SK-N-SH treated with all-trans-retinoic acid at 6 μM for 48 hours (cell line): ENCODE results near the gene PNPLA6.

Experiments
- CREB5 ChIP-seq: fragments of 250-450 bp; sonication (Bioruptor Pico); IDR thresholded peaks from 2 replicates; pipeline ENCODE4 v1.5.1; 2020; ENCODE audit warnings: low read depth, mild to moderate bottlenecking, moderate library complexity
- CSDC2 ChIP-seq: fragments of 250-450 bp; sonication (Bioruptor Pico); IDR thresholded peaks from 2 replicates; pipeline ENCODE4 v1.5.0; 2020; ENCODE audit warnings: mild to moderate bottlenecking, moderate library complexity
- ESRRG ChIP-seq: fragments of 250-450 bp; sonication (Bioruptor Pico); IDR thresholded peaks from 2 replicates; pipeline ENCODE4 v1.6.1; 2021; ENCODE audit warnings: mild to moderate bottlenecking
- ISL1 ChIP-seq: fragments of 250-450 bp; sonication (Bioruptor Pico); IDR thresholded peaks from 2 replicates; pipeline ENCODE4 v2.1.2; 2022; ENCODE audit warnings: mild to moderate bottlenecking, moderate library complexity
- PATZ1 ChIP-seq: fragments of 250-450 bp; sonication (Bioruptor Pico); IDR thresholded peaks from 2 replicates; pipeline ENCODE4 v1.8.0; 2020; ENCODE audit warnings: mild to moderate bottlenecking, moderate library complexity, borderline replicate concordance
- POU6F1 ChIP-seq: fragments of 250-450 bp; sonication (Bioruptor Pico); IDR thresholded peaks from 2 replicates; pipeline ENCODE4 v1.8.0; 2021; ENCODE audit warnings: low read depth, mild to moderate bottlenecking, moderate library complexity, borderline replicate concordance
- PPARA ChIP-seq: fragments of 250-450 bp; sonication (Bioruptor Pico); IDR thresholded peaks from 2 replicates; pipeline ENCODE4 v1.5.0; 2020; ENCODE audit warnings: mild to moderate bottlenecking, borderline replicate concordance
- SNAI2 ChIP-seq: fragments of 250-450 bp; sonication (Bioruptor Pico); IDR thresholded peaks from 2 replicates; pipeline ENCODE4 v1.5.0; 2020; ENCODE audit warnings: mild to moderate bottlenecking, moderate library complexity
- TOX ChIP-seq: fragments of 250-450 bp; sonication (Bioruptor Pico); IDR thresholded peaks from 2 replicates; pipeline ENCODE4 v1.8.0; 2021; ENCODE audit warnings: mild to moderate bottlenecking, moderate library complexity, borderline replicate concordance
- TSHZ2 ChIP-seq: fragments of 250-450 bp; sonication (Bioruptor Pico); IDR thresholded peaks from 2 replicates; pipeline ENCODE4 v1.5.0; 2020; ENCODE audit warnings: mild to moderate bottlenecking, moderate library complexity
- ZC3H10 ChIP-seq: fragments of 250-450 bp; sonication (Bioruptor Pico); IDR thresholded peaks from 2 replicates; pipeline ENCODE4 v1.5.1; 2021; ENCODE audit warnings: mild to moderate bottlenecking, moderate library complexity
- ZFP3 ChIP-seq: fragments of 250-450 bp; sonication (Bioruptor Pico); IDR thresholded peaks from 2 replicates; pipeline ENCODE4 v1.5.0; 2020; ENCODE audit warnings: mild to moderate bottlenecking, moderate library complexity
- ZNF70 ChIP-seq: fragments of 450-650 bp; formaldehyde crosslinking; IDR thresholded peaks from 2 replicates; pipeline ENCODE4 v1.5.0; 2020; ENCODE audit warnings: mild to moderate bottlenecking, moderate library complexity

GRCh38 chr19:7492142-7492541 lies 43.4 kb upstream of the PNPLA6 start:
- TF ChIP-seq PATZ1 (CRISPR knock-in tag) (no peak), CREB5 (no peak), TOX (CRISPR knock-in tag) (no peak), SNAI2 (CRISPR knock-in tag) (no peak), POU6F1 (CRISPR knock-in tag) (no peak), ESRRG (CRISPR knock-in tag) (no peak), ZFP3 (CRISPR knock-in tag) (no peak), CSDC2 (no peak), ISL1 (CRISPR knock-in tag) (no peak), TSHZ2 (CRISPR knock-in tag) (no peak), ZNF70 (no peak), PPARA (no peak), ZC3H10 (CRISPR knock-in tag) (no peak)
